Medulla oblongata (tissue), 1 donor: ENCODE data around the gene LRMDA.

Experiments
- DNase-seq: peaks from one replicate; pipeline ENCODE4 v3.0.0-alpha.2; 2015; ENCODE audit errors: extremely low spot score

The LRMDA gene

GRCh38 chr10:75708060-75708459 lies 276.6 kb downstream of the LRMDA start:
- no peak for DNase-seq

- no peak for DNase-seq
These were observed 277.8 kb downstream of the LRMDA start for GRCh38 chr10:75709245-75709644.

- DNase-seq = no peak
These were observed 278.4 kb downstream of the LRMDA start for GRCh38 chr10:75709811-75710210.

GRCh38 chr10:75712242-75712880 lies 280.9 kb downstream of the LRMDA start:
- DNase-seq = peak; percentile 48

GRCh38 chr10:75716506-75716905 lies 285.1 kb downstream of the LRMDA start:
- no peak for DNase-seq

- no peak for DNase-seq
These were observed 285.9 kb downstream of the LRMDA start for GRCh38 chr10:75717126-75717916.

GRCh38 chr10:75718991-75719390 lies 287.6 kb downstream of the LRMDA start:
- DNase-seq = no peak

GRCh38 chr10:75720157-75720556 lies 288.7 kb downstream of the LRMDA start:
- no peak for DNase-seq

GRCh38 chr10:75722020-75722419 lies 290.6 kb downstream of the LRMDA start:
- DNase-seq = no peak

GRCh38 chr10:75722609-75723008 lies 291.2 kb downstream of the LRMDA start:
- no peak for DNase-seq

- DNase-seq = no peak
These were observed 292.0 kb downstream of the LRMDA start for GRCh38 chr10:75723319-75723980.

- no peak for DNase-seq
These were observed 292.6 kb downstream of the LRMDA start for GRCh38 chr10:75724047-75724446.

GRCh38 chr10:75726522-75727483 lies 295.4 kb downstream of the LRMDA start:
- DNase-seq = no peak

- no peak for DNase-seq
These were observed 299.4 kb downstream of the LRMDA start for GRCh38 chr10:75730847-75731246.

- no peak for DNase-seq
These were observed 301.9 kb downstream of the LRMDA start for GRCh38 chr10:75733135-75733890.

- no peak for DNase-seq
These were observed 304.8 kb downstream of the LRMDA start for GRCh38 chr10:75736151-75736640.

GRCh38 chr10:75736889-75737579 lies 305.6 kb downstream of the LRMDA start:
- no peak for DNase-seq

- DNase-seq = no peak
These were observed 306.1 kb downstream of the LRMDA start for GRCh38 chr10:75737580-75737949.

- DNase-seq = no peak
These were observed 307.5 kb downstream of the LRMDA start for GRCh38 chr10:75738924-75739323.
